HepG2 (cell line): ENCODE results near the gene ALMS1. TPM values are rescaled to one million over a fixed set of nuclear protein-coding genes. Genes with fewer than 3 reads are reported as not detected.

ENCODE experiments used
- ATAC-seq: fragments of 200-7000 bp; cut with Tn5 transposase; 3 replicates; pipeline ENCODE4 v1.9.1; 2020; ENCODE audit warnings: mild to moderate bottlenecking, moderate library complexity
- BruUV-seq: library from RNA; stranded (reverse); fragments of 400-500 nt; replicated peaks from 2 replicates; lab custom pipeline; 2021; lab: Mats Ljungman, UMichigan
- CTCF ChIA-PET: fragments of 300-600 bp; formaldehyde crosslinking; extraction: SDS; loops from one replicate; lab custom pipeline; 2021; ENCODE audit warnings: low total read pairs, inconsistent platforms, low intra/inter-chr PET ratio; lab: Yijun Ruan, JAX
- POLR2A ChIA-PET: fragments of 350-600 bp; sonication (Branson Sonifier 250); formaldehyde crosslinking; loops from one replicate; lab custom pipeline; 2020; ENCODE audit warnings: antibody characterized with exemption, inconsistent platforms; lab: Yijun Ruan, JAX
- DNase-seq: peaks from one replicate; pipeline ENCODE4 v3.0.0-alpha.2; 2015; ENCODE audit warnings: low spot score
- FAIRE-seq: peaks from 3 replicates; lab custom pipeline; 2011; peaks lifted over from hg19 to GRCh38; lab: Jason Lieb, UNC
- H2AFZ ChIP-seq: one replicate; pipeline ENCODE4 v1.6.1; 2011; ENCODE audit warnings: low read length, inconsistent platforms
- H3K27ac ChIP-seq: fragments of 300-600 bp; 3 replicates; pipeline ENCODE4 v1.8.0; 2011; ENCODE audit warnings: mixed run types, mild to moderate bottlenecking, mixed read lengths, low read length, inconsistent platforms; ENCODE audit not compliant: insufficient read depth; ENCODE audit errors: extremely low read length
- H3K27me3 ChIP-seq, 2 experiments: fragments of 200-600 bp in 1 of 2; 2 replicates in 1 of 2; 3 replicates in 1 of 2; pipeline versions ENCODE4 v1.6.0 to v1.8.0; 2011; ENCODE audit warnings: low read length in 2 of 2, mild to moderate bottlenecking in 2 of 2, moderate library complexity in 2 of 2, inconsistent platforms in 1 of 2; ENCODE audit not compliant: insufficient read depth in 2 of 2, control insufficient read depth in 1 of 2
- H3K36me3 ChIP-seq, 2 experiments: fragments of 200-600 bp in 1 of 2; replicated peaks in 1 of 2; 2 replicates in 1 of 2; 3 replicates in 1 of 2; pipeline versions ENCODE4 v1.5.1 to v1.8.0; 2011; ENCODE audit warnings: low read length in 2 of 2, inconsistent platforms in 1 of 2; ENCODE audit not compliant: insufficient read depth in 2 of 2, control insufficient read depth in 1 of 2
- H3K4me1 ChIP-seq: 2 replicates; pipeline ENCODE4 v1.5.1; 2012; ENCODE audit warnings: low read length, inconsistent platforms; ENCODE audit not compliant: insufficient read depth
- H3K4me2 ChIP-seq: 2 replicates; pipeline ENCODE4 v1.6.0; 2011; ENCODE audit warnings: low read depth, low read length, inconsistent platforms
- H3K4me3 ChIP-seq, 3 experiments: fragments of 200-600 bp in 1 of 3; sonication (generic), shearing (Covaris generic) in 1 of 3; replicated peaks in 1 of 3; 2 replicates each; pipeline ENCODE4 v1.5.1; 2011 to 2016; ENCODE audit warnings: low read length in 3 of 3, inconsistent platforms in 2 of 3, low read depth in 2 of 3, mild to moderate bottlenecking in 2 of 3, control low read depth in 1 of 3, mixed read lengths in 1 of 3; ENCODE audit not compliant: insufficient read depth in 1 of 3
- H3K79me2 ChIP-seq: one replicate; pipeline ENCODE4 v1.6.1; 2011; ENCODE audit warnings: low read length, inconsistent platforms; ENCODE audit not compliant: insufficient read depth
- H3K9ac ChIP-seq: 2 replicates; pipeline ENCODE4 v1.6.0; 2011; ENCODE audit warnings: mild to moderate bottlenecking, low read depth, low read length, inconsistent platforms; ENCODE audit not compliant: insufficient read depth
- H3K9me3 ChIP-seq: 2 replicates; pipeline ENCODE4 v1.5.1; 2012; ENCODE audit warnings: mild to moderate bottlenecking, low read length
- H4K20me1 ChIP-seq: 2 replicates; pipeline ENCODE4 v1.6.0; 2011; ENCODE audit warnings: inconsistent platforms, mild to moderate bottlenecking, low read length, moderate library complexity; ENCODE audit not compliant: insufficient read depth
- RARA ChIP-seq: IDR thresholded peaks from 2 replicates; pipeline ENCODE4 v1.6.1; 2016; ENCODE audit warnings: missing genetic modification reagents, missing compliant biosample characterization
- RARG ChIP-seq: sonication (generic); formaldehyde crosslinking; IDR thresholded peaks from 2 replicates; pipeline ENCODE4 v1.4.0; 2020; ENCODE audit warnings: low read depth, mild to moderate bottlenecking, missing genetic modification reagents
- ZNF121 ChIP-seq: sonication (generic); formaldehyde crosslinking; IDR thresholded peaks from 2 replicates; pipeline ENCODE4 v1.5.0; 2020; ENCODE audit warnings: mild to moderate bottlenecking, missing genetic modification reagents
- ZNF234 ChIP-seq: sonication (generic); formaldehyde crosslinking; conservative IDR thresholded peaks from 2 replicates; pipeline ENCODE4 v1.5.1; 2020; ENCODE audit warnings: mild to moderate bottlenecking, missing genetic modification reagents
- ZNF709 ChIP-seq: sonication (generic); formaldehyde crosslinking; IDR thresholded peaks from 2 replicates; pipeline ENCODE4 v1.5.0; 2020; ENCODE audit warnings: mild to moderate bottlenecking, missing genetic modification reagents
- ZNF790 ChIP-seq: sonication (generic); formaldehyde crosslinking; IDR thresholded peaks from 2 replicates; pipeline ENCODE4 v1.8.0; 2022; ENCODE audit warnings: missing genetic modification reagents, mild to moderate bottlenecking, borderline replicate concordance
- WGBS: methylation state at CpG from one replicate; pipeline ENCODE4 v1.1.6; 2017; ENCODE audit warnings: low lambda C conversion rate; 5-methylcytosine and 5-hydroxymethylcytosine counted together
- in situ Hi-C: cut with HindIII; loops from 2 replicates; pipeline ENCODE4 v1.10.0; 2017; ENCODE audit warnings: low pct_unique_long_range_greater_than_20kb; ENCODE audit not compliant: extremely low pct_ligation_motif_present
- intact Hi-C: fragments of 100-400 bp; cut with micrococcal nuclease; formaldehyde crosslinking; loops from one replicate; pipeline ENCODE4 v1.10.0; 2022; ENCODE audit not compliant: unreplicated experiment
- polyA plus RNA-seq, 8 experiments: library from polyadenylated mRNA; depleted of rRNA in 3 of 8; stranded (reverse) in 7 of 8; unstranded in 1 of 8; fragments of >200 nt; fragmentation: Illumina TruSeq in 4 of 8; extraction: Trizol in 4 of 8; gene quantifications; 2 replicates each; pipeline versions ENCODE4 v1.2.1 to v1.2.3, GENCODE V29; 2011 to 2016; ENCODE audit warnings: low read depth in 4 of 8, missing spikeins in 1 of 8, mixed read lengths in 1 of 8; ENCODE audit not compliant: insufficient read depth in 1 of 8
- total RNA-seq, 5 experiments: library from RNA; depleted of rRNA; stranded (reverse); fragments of >200 nt; fragmentation: Illumina TruSeq; extraction: Trizol; gene quantifications; 2 replicates each; pipeline ENCODE4 v1.2.3, GENCODE V29; 2016; ENCODE audit warnings: low read depth in 1 of 5
- TF ChIP-seq, protein P1 (sequence below): sonication (generic); formaldehyde crosslinking; IDR thresholded peaks from 2 replicates; pipeline ENCODE4 v1.5.1; 2020; ENCODE audit warnings: mild to moderate bottlenecking, missing genetic modification reagents, moderate library complexity
- TF ChIP-seq, protein P2 (sequence below): sonication (generic); formaldehyde crosslinking; IDR thresholded peaks from 2 replicates; pipeline ENCODE4 v1.4.0; 2020; ENCODE audit warnings: missing genetic modification reagents
- TF ChIP-seq, protein P3 (sequence below): sonication (generic); formaldehyde crosslinking; IDR thresholded peaks from 2 replicates; pipeline ENCODE4 v1.5.0; 2020; ENCODE audit warnings: missing genetic modification reagents

Gene ALMS1
- total and polyA plus RNA-seq, 2 of the 13 experiments (the other 11 are each of a cell fraction or from before 2014, with no cell fraction given), result 12.9 to 21.2 TPM

DNA sequence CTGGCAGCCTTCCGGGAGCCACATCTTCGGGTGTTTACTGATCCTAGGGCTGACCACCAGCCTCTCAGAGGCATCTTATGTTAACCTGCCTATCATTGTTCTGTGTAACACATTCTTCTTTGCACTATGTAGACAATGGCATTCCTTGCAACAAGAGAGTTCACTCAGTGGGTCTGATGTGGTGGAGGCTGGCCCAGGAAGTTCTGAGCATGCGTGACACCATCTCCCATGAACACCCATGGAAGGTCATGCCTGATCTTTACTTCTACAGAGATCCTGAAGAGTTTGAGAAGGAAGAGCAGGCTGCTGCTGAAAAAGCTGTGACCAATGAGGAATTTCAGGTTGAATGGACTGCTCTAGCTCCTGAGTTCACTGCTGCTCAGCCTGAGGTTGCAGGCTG lies 15.3 kb upstream of the ALMS1 start:
- no peaks in the 10 kb centered on the region for H3K36me3 ChIP-seq
- TF ChIP-seq RARA (CRISPR knock-in tag) (no peak), ZNF121 (no peak), RARG (CRISPR knock-in tag) (no peak), ZNF709 (no peak), ZNF234 (CRISPR knock-in tag) (no peak), ZNF790 (no peak)
- TF ChIP-seq, protein P1, sequence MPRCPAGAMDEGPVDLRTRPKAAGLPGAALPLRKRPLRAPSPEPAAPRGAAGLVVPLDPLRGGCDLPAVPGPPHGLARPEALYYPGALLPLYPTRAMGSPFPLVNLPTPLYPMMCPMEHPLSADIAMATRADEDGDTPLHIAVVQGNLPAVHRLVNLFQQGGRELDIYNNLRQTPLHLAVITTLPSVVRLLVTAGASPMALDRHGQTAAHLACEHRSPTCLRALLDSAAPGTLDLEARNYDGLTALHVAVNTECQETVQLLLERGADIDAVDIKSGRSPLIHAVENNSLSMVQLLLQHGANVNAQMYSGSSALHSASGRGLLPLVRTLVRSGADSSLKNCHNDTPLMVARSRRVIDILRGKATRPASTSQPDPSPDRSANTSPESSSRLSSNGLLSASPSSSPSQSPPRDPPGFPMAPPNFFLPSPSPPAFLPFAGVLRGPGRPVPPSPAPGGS (CRISPR knock-in tag), result no peak
- TF ChIP-seq, protein P2, sequence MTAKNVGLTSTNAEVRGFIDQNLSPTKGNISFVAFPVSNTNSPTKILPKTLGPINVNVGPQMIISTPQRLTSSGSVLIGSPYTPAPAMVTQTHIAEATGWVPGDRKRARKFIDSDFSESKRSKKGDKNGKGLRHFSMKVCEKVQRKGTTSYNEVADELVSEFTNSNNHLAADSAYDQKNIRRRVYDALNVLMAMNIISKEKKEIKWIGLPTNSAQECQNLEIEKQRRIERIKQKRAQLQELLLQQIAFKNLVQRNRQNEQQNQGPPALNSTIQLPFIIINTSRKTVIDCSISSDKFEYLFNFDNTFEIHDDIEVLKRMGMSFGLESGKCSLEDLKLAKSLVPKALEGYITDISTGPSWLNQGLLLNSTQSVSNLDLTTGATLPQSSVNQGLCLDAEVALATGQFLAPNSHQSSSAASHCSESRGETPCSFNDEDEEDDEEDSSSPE (CRISPR knock-in tag), result no peak
- TF ChIP-seq, protein P3, sequence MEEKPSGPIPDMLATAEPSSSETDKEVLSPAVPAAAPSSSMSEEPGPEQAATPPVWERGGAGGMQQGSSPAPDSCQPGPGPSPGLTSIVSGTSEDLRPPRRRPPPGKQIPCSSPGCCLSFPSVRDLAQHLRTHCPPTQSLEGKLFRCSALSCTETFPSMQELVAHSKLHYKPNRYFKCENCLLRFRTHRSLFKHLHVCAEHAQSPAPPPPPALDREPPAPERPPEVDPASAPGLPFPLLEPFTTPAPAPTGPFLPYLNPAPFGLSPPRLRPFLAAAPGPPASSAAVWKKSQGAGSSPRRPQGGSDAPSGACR (CRISPR knock-in tag), result no peak
- no peak overlapping the region for H3K4me2 ChIP-seq
- in situ Hi-C loops (no loop called here), intact Hi-C loops (no loop called here)
- ChIA-PET CTCF (no interaction called here), POLR2A (no interaction called here)
- H3K9ac ChIP-seq, result no peak overlapping the region
- ATAC-seq (no peak), DNase-seq (no peak), FAIRE-seq (no peak)
- no peak overlapping the region for H3K4me3 ChIP-seq
- H3K27me3 ChIP-seq, result peaks cover 0 to 23% of the 10 kb centered on the region in 2 experiments; a peak in 4 of 5 replicates
- no peaks in the 10 kb centered on the region for H4K20me1 ChIP-seq
- no peak overlapping the region for H3K27ac ChIP-seq
- WGBS, result 22% methylated on average over 3 of the region's 3 CpGs
- no peaks in the 10 kb centered on the region for H3K79me2 ChIP-seq
- BruUV-seq, result no TSS peak
- no peak overlapping the region for H2AFZ ChIP-seq
- no peaks in the 10 kb centered on the region for H3K4me1 ChIP-seq
- no peaks in the 10 kb centered on the region for H3K9me3 ChIP-seq
